Panc1 (cell line): ENCODE data around the gene ZNF441. TPM values are rescaled to one million over a fixed set of nuclear protein-coding genes. Genes with fewer than 3 reads are reported as not detected.
"Not testable (repeated sequence)": the region's sequence is repeated elsewhere in the genome, so short reads cannot be mapped to it uniquely, and the experiment has no call there.

Experiments
- ATAC-seq: fragments of 200-7000 bp; cut with Tn5 transposase; 2 replicates; pipeline ENCODE4 v1.9.1; 2020; ENCODE audit warnings: mild to moderate bottlenecking, moderate library complexity
- BruUV-seq: library from RNA; stranded (reverse); fragments of 400-500 nt; replicated peaks from 2 replicates; lab custom pipeline; 2021; lab: Mats Ljungman, UMichigan
- CTCF ChIA-PET: fragments of 300-600 bp; sonication (Branson Sonifier 250); formaldehyde crosslinking; loops from one replicate; lab custom pipeline; 2022; ENCODE audit warnings: antibody characterized with exemption; lab: Charles Lee
- POLR2A ChIA-PET: fragments of 300-600 bp; sonication (Branson Sonifier 250); formaldehyde crosslinking; loops from one replicate; lab custom pipeline; 2022; ENCODE audit warnings: antibody characterized with exemption; lab: Charles Lee
- DNase-seq: peaks from one replicate; pipeline ENCODE4 v3.0.0-alpha.2; 2010; ENCODE audit warnings: low read depth, low spot score
- H3K27ac ChIP-seq: 2 replicates; pipeline ENCODE4 v1.5.1; 2011; ENCODE audit warnings: mild to moderate bottlenecking, low read length, inconsistent platforms
- H3K27me3 ChIP-seq: fragments of 200-500 bp; sonication (Bioruptor generic); 2 replicates; pipeline ENCODE4 v1.6.0; 2014; ENCODE audit warnings: low read length, inconsistent platforms; ENCODE audit not compliant: control insufficient read depth, insufficient read depth
- H3K36me3 ChIP-seq: fragments of 200-500 bp; sonication (Bioruptor generic); 2 replicates; pipeline ENCODE4 v1.5.1; 2014; ENCODE audit warnings: inconsistent platforms, mild to moderate bottlenecking, low read length, moderate library complexity; ENCODE audit not compliant: control insufficient read depth, insufficient read depth
- H3K4me1 ChIP-seq: 2 replicates; pipeline ENCODE4 v1.5.1; 2011; ENCODE audit warnings: inconsistent platforms, mild to moderate bottlenecking, low read length, moderate library complexity; ENCODE audit not compliant: control insufficient read depth, insufficient read depth
- H3K4me3 ChIP-seq, 2 experiments: 2 replicates each; pipeline ENCODE4 v1.5.1; 2011 to 2012; ENCODE audit warnings: low read depth in 2 of 2, low read length in 2 of 2, mild to moderate bottlenecking in 2 of 2, inconsistent platforms in 1 of 2, moderate library complexity in 1 of 2
- H3K9me3 ChIP-seq: fragments of 200-500 bp; sonication (Bioruptor generic); 2 replicates; pipeline ENCODE4 v1.5.1; 2014; ENCODE audit warnings: low read depth, mild to moderate bottlenecking, inconsistent platforms, low read length, moderate library complexity; ENCODE audit not compliant: control insufficient read depth, insufficient read depth
- CTCF ChIP-seq: fragments of 450-650 bp; IDR thresholded peaks from 2 replicates; pipeline ENCODE4 v1.5.1; 2017; ENCODE audit warnings: mild to moderate bottlenecking
- POLR2AphosphoS5 ChIP-seq: IDR thresholded peaks from 2 replicates; pipeline ENCODE4 v1.6.1; 2012; ENCODE audit warnings: mild to moderate bottlenecking, low read depth, low read length, moderate library complexity
- REST ChIP-seq, 2 experiments: IDR thresholded peaks; 2 replicates each; pipeline ENCODE4 v1.6.1; 2011 to 2012; ENCODE audit warnings: low read depth in 2 of 2, control low read depth in 1 of 2, low read length in 1 of 2, mild to moderate bottlenecking in 1 of 2, moderate library complexity in 1 of 2; ENCODE audit not compliant: insufficient read depth in 1 of 2
- SIN3A ChIP-seq: IDR thresholded peaks from 2 replicates; pipeline ENCODE4 v1.6.1; 2012; ENCODE audit warnings: low read depth, mild to moderate bottlenecking, low read length, moderate library complexity, borderline replicate concordance; ENCODE audit not compliant: insufficient read depth
- TCF7L2 ChIP-seq: IDR thresholded peaks from 2 replicates; pipeline ENCODE4 v1.6.1; 2011; ENCODE audit warnings: mild to moderate bottlenecking, low read depth, low read length, inconsistent platforms
- in situ Hi-C: cut with HindIII; loops from 2 replicates; pipeline ENCODE4 v1.10.0; 2016; ENCODE audit warnings: low sequenced_read_pairs, low pct_unique_long_range_greater_than_20kb
- intact Hi-C: fragments of 100-400 bp; cut with micrococcal nuclease; formaldehyde crosslinking; loops from one replicate; pipeline ENCODE4 v1.10.0; 2022; ENCODE audit not compliant: unreplicated experiment
- total RNA-seq: library from RNA; stranded (reverse); gene quantifications from one replicate; pipeline ENCODE4 v1.2.1, GENCODE V29; 2021; ENCODE audit not compliant: unreplicated experiment

ZNF441 gene
- total RNA-seq, 1 experiment from 2014 or later, result 2.8 TPM

- peak overlapping the region; percentile 77 for H3K27ac ChIP-seq
- no peak for TF ChIP-seq TCF7L2
- no peak for TF ChIP-seq SIN3A
- no peak for TF ChIP-seq POLR2AphosphoS5
- no peak for TF ChIP-seq REST (IDR thresholded peaks at IDR 0.05; ENCODE audit: insufficient read depth in 1 of 2, low read depth in 2 of 2, low read length in 1 of 2)
- TF ChIP-seq CTCF, result no peak
- H3K36me3 ChIP-seq, result no peaks in the 10 kb centered on the region
- no TSS peak for BruUV-seq
- ChIA-PET POLR2A (no interaction called here), CTCF (no interaction called here)
- no peaks in the 10 kb centered on the region for H3K27me3 ChIP-seq
- in situ Hi-C loops, result no loop called here
- H3K9me3 ChIP-seq, result no peaks in the 10 kb centered on the region; the same call in 1 of the 2 replicates
- intact Hi-C loops, result no loop called here
- DNase-seq, result no peak
- H3K4me1 ChIP-seq, result no peaks in the 10 kb centered on the region
- peak overlapping the region; percentile 71 to 74 for H3K4me3 ChIP-seq
- 0 out of 2 replicates have a peak, but pooled peaks have one; percentile 5 for ATAC-seq
Measured at GRCh38 chr19:11767633-11768133, 883 bp downstream of the ZNF441 start.

- Histone ChIP-seq H3K4me3 (no peak overlapping the region), H3K27me3 (no peaks in the 10 kb centered on the region), H3K36me3 (no peaks in the 10 kb centered on the region), H3K9me3 (peaks cover 12% of the 10 kb centered on the region; the same call in 1 of the 2 replicates), H3K4me1 (no peaks in the 10 kb centered on the region), H3K27ac (no peak overlapping the region)
- BruUV-seq, result no TSS peak
- intact Hi-C loops (no loop called here), in situ Hi-C loops (no loop called here)
- no peak for TF ChIP-seq TCF7L2
- ATAC-seq, result no peak
- DNase-seq, result no peak
- ChIA-PET POLR2A (no interaction called here), CTCF (no interaction called here)
Measured at GRCh38 chr19:11769995-11770394, 3.2 kb downstream of the ZNF441 start.

- intact Hi-C loops, H3K36me3 ChIP-seq, H3K4me3 ChIP-seq, BruUV-seq, CTCF ChIA-PET, H3K27ac ChIP-seq, in situ Hi-C loops, ATAC-seq, DNase-seq, H3K27me3 ChIP-seq, POLR2A ChIA-PET, H3K4me1 ChIP-seq: not testable (repeated sequence)
- H3K9me3 ChIP-seq, result peaks cover 18% of the 10 kb centered on the region; the same call in 1 of the 2 replicates
- peak; percentile 36 for TF ChIP-seq CTCF
Measured at GRCh38 chr19:11771520-11771919, 4.7 kb downstream of the ZNF441 start.

GRCh38 chr19:11776669-11777068, 9.9 kb downstream of the ZNF441 start:
- BruUV-seq, H3K27me3 ChIP-seq, H3K4me3 ChIP-seq, POLR2A ChIA-PET, ATAC-seq, H3K4me1 ChIP-seq, H3K27ac ChIP-seq, H3K36me3 ChIP-seq, intact Hi-C loops, DNase-seq, in situ Hi-C loops: not testable (repeated sequence)
- CTCF ChIA-PET, result interaction anchor here (0.7 kb wide), 1 partner anchor 68 kb away, joined by 4 read pairs; no protein-coding TSS in a partner anchor
- peaks cover 49% of the 10 kb centered on the region for H3K9me3 ChIP-seq
